ENCODE data around the gene THSD4.

The THSD4 gene

DNA sequence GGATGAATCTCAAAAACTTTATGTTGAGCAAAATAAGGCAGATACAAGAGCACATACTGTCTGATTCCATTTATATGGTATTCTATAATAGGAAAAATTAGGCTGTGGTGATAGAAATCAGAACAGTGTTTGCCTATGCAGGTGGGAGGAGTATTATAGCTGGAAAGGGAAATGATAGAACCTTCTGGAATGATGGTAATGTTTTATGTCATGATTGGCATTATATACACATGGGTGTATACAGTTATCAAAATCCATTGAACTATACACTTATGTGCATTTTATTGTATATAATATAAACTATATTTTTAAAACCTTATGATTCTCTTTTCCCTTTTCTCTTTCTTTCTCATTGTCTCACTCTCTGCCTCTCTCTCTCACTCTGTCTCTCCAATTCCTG lies 156.1 kb downstream of the THSD4 start:
- no peak for DNase-seq

DNA sequence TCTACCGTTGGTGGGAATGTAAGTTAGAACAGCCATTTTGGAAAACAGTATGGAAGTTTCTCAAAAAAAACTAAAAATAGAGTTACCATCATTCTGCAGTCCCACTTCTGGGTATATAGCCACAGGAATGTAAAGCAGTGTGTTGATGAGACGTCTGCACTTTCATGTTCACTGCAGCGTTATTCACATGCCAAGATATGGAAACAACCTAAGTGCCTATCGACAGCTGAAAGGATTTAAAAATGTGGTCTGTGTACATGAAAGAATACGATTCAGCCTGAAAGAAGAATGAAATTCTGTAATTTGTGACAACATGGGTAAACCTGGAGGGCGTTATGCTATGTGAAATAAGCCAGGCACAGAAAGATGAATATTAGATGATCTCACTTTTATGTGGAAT lies 157.7 kb downstream of the THSD4 start:
- DNase-seq: no peak

- DNase-seq: no peak
Observed at GRCh38 chr15:71273731-71274447, 158.6 kb downstream of the THSD4 start.

- DNase-seq: no peak
Observed at GRCh38 chr15:71274448-71274798, 159.2 kb downstream of the THSD4 start.

GRCh38 chr15:71275098-71275497 lies 159.8 kb downstream of the THSD4 start:
- DNase-seq: no peak

DNA sequence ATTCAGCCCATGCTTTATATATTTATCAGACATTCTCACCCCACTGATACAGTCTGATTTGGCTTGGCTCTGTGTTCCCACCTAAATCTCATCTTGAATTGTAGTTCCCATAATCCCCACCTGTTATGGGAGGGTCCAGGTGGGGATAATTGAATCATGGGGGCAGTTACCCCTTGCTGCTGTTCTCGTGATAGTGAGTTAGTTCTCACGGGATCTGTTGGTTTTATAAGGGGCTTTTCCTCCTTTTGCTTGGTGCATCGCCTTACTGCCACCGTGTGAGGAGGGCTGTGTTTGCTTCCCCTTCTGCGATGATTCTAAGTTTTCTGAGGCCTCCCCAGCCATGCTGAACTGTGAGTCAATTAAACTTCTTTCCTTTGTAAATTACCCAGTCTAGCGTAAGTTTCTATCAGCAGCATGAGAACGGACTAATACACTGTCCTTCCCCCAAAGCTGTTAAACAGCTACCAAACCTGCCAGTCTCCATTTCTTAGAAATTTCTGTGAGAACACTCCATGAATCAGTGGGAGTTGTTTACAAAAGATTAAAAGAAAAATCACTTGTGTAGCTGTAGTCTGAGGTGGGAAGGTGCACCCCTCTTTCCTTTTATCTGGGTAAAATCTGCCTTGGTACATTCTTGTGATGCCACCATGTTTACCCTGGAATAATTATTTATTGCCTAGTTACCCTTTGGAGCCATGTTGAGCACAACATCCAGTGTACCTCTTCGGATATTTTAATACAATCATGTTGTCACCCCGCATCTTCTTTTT lies 160.5 kb downstream of the THSD4 start:
- DNase-seq: no peak

GRCh38 chr15:71276336-71276665 lies 161.0 kb downstream of the THSD4 start:
- DNase-seq: no peak

DNA sequence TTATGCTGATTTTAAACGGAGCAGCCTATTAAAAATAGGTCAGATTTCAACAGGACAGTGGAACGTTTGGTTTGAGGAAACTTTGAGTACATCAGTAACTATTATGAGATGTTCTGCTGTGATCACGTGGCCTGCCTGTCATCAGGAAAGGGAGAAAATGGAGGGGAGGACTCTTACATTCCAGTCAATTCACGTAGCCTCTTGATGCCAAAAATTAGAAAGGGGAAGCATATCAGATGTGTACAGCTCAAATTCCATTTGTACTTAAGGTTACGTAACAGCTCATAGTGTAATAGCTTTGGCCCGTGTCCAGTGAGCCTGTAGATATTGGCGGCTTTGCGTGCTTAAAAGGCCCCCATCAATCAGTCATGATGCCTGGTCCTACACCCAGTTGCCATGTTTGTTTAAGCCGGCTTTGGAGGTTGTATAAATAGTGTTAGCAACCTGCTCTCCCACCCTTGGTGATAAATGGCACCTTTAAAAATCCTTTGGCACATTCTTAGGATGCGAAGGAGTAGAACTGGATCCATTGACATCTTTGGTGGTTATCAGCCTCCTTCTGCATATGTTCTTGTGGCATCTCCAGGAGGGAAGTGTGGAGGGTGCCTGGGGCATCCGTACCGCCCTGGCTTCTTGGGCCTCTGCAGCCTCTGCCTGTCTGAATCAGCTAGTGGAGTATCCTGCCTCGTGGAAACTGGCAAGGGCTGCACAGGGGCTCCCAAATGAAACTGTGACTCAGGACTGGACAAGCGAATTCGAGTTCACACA lies 163.9 kb downstream of the THSD4 start:
- no peak for DNase-seq

DNA sequence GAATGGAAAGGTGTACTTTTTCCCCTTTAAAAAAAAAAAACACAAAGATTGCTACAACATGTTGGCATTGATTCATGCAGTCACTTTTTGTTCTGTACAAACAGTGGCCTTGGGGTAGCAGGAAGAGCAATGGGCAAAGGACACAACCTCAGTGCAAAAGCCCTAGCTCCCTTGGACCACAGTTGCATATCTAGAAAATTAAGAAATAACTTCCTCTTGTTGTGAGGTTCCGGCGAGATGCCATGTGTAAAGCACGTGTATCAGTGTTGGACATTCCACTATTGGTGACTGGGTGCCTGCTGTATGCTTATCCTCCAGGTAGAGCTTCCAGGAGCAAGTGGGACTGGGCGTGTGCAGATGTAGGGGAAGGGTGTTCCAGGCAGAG lies 164.5 kb downstream of the THSD4 start:
- no peak for DNase-seq

GRCh38 chr15:71280206-71280605 lies 164.9 kb downstream of the THSD4 start:
- no peak for DNase-seq

- DNase-seq: no peak
Observed at GRCh38 chr15:71281256-71281655, 166.0 kb downstream of the THSD4 start.

DNA sequence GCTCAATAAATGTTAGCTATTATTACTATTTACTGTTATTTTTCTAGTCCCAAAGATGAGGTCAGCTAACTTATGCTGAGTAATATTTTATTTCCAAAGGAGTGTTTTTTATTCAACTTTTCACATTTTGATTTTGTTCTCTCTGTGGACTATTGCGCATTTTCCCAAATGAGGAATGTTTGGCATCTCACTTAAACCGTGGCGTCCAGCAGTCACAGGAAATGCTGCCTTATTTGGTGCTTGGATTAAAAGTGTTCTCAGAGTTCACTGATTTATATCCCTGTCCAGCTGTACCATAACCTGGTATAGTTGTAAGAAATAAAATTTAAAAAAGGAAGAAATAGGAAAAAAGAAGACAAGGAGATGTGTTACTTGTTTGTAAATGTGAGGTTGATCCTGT lies 166.8 kb downstream of the THSD4 start:
- no peak for DNase-seq

DNA sequence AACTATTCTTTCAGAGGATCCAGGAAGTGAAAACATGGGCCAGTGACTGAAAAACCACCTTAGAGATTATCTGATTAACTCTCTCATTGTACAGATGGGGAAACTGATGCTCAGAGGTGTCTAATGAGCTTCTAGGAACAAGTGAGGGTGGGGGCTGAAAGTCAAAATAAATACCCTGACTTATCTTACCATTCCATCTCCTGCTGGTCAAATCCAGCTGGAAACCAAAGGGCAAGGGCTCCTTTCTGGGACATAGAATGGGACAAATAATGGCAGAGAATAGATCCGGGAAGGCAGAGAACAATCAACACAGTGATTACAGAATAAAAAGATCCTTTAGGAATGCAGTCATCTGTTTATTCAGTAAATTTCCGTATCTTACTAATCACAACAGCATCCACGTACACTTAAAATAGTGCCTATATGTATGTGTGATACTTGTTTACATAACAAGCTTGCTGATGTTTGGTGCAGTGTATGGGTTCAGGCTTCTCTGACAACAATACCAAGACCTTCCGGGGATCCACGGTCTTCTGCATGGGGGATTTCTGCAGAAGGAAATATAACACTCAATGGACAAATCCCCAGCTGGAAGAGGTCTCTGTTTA lies 173.2 kb downstream of the THSD4 start:
- DNase-seq: no peak

DNA sequence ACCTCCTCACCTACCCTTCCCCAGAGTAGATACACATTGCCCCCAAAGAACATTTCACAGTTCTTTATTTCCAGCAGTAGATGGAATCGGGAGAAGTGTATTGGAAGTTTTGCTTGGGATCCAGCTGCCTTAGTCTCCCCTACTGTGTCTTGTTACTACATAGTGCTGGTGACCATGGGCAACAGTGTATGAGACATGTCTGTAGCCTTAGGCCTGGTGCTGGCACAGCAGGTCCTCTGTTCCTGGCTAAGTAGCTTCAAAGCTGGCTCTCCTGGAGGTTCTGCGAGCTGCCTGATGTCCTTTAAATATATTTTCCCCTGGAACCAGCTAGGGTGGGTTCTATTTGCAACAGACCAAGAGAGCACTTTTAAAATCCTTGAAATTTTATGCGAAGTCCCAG lies 174.7 kb downstream of the THSD4 start:
- no peak for DNase-seq

GRCh38 chr15:71290881-71291635 lies 175.8 kb downstream of the THSD4 start:
- no peak for DNase-seq

DNA sequence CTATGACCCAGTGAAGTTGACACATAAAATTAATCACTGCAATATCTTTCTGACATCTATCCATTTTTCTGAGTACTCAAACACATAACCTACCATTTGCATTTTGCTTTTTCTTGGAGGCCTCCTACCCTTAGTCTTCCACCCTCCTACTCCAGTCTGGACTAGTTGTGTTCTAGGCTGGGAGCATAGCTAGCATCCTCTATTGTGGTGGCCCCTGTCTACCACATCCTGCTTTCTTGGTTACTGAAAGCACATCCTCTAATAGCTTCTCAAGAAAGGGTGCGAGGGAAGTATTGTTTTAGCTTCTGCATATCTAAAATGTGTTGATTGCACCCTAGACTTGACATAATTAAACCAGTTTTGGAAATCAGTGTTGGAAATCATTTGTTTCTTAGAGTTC lies 176.5 kb downstream of the THSD4 start:
- DNase-seq: no peak

DNA sequence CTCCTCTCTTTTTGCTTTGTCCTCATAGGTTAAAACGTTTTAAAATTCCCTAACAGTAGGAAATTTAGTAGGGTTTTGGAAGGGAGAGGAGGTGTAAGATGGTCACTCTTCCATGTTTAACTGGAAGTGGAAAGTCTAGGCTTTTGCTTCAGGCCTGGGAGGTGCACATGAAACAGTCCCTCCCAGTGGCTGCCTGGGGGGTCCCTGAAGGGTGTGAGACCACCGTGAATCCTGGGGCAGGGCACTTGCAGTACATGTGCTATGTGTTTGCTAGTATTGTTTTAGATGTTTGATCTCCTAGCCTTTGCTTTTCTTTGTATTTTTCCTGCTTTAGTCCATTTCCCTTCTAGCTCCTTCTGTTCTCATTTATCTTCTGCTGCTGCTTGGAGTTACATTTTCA lies 178.5 kb downstream of the THSD4 start:
- DNase-seq: no peak

DNA sequence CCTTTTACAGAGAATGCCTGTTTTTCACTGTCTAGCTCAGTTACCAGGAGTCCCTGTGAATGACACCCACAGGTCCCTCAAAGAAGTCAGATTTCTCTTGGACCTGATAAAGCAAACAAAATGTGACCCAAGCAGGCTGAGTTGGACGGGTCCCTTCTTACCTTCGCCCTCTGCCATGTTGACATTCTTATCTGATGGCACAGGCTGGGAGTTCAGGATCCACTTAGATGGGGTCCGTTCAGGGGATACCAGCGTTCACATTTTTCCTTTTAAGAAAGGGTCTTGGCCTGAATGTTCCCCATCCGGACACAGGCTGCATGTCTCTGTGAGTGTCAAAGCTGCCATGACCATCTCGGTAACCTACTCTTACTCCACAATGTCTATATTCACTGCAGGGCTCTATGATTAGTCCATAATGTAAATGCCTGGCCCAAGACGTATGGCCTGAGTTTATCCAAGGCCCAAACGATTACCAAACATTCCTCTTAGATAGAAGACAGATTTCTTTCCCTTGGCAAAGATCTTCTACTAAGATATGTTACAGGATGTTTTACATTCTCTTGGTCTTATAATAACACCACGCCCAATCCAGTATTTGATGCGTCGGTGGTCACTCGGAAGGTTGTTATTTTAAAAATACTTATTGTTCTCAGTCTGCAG lies 179.1 kb downstream of the THSD4 start:
- DNase-seq: no peak

- DNase-seq: no peak
Observed at GRCh38 chr15:71294911-71295602, 179.8 kb downstream of the THSD4 start.

GRCh38 chr15:71295603-71296314 lies 180.5 kb downstream of the THSD4 start:
- no peak for DNase-seq

GRCh38 chr15:71296315-71296679 lies 181.0 kb downstream of the THSD4 start:
- no peak for DNase-seq

Data from Kasumi-1 (cell line).